Heart left ventricle (tissue), 16 donors: ENCODE data around the gene EEF1AKMT2. TPM values are rescaled to one million over a fixed set of nuclear protein-coding genes. Genes with fewer than 3 reads are reported as not detected.

ENCODE experiments used
- ATAC-seq, 4 donors: fragments of 200-7000 bp; cut with Tn5 transposase; one replicate each; pipeline ENCODE4 v1.9.1; 2020 to 2022; ENCODE audit warnings: moderate library complexity in 4 of 4, mild to moderate bottlenecking in 3 of 4, moderate number of reproducible peaks in 1 of 4
- DNase-seq, 5 donors: peaks; one replicate each; pipeline ENCODE4 v3.0.0-alpha.2; 2020
- H3K27ac ChIP-seq, 12 donors: fragments of 200-600 bp; sonication (generic) in 4 of 12; one replicate each; pipeline versions ENCODE4 v1.5.0 to v1.8.0; 2016 to 2022; ENCODE audit warnings: mild to moderate bottlenecking in 2 of 12
- H3K27me3 ChIP-seq, 9 donors: fragments of 200-600 bp; sonication (generic) in 2 of 9; one replicate each; pipeline versions ENCODE4 v1.5.1 to v1.8.0; 2016 to 2022; ENCODE audit warnings: mild to moderate bottlenecking in 3 of 9
- H3K36me3 ChIP-seq, 9 donors: fragments of 200-600 bp; sonication (generic) in 2 of 9; one replicate each; pipeline versions ENCODE4 v1.5.0 to v1.8.0; 2018 to 2022; ENCODE audit warnings: mild to moderate bottlenecking in 2 of 9
- H3K4me1 ChIP-seq, 12 donors: fragments of 200-600 bp; sonication (generic) in 4 of 12; one replicate each; pipeline versions ENCODE4 v1.5.0 to v1.8.0; 2016 to 2022; ENCODE audit warnings: mild to moderate bottlenecking in 3 of 12
- H3K4me3 ChIP-seq, 12 donors: fragments of 200-600 bp; sonication (generic) in 4 of 12; one replicate each; pipeline versions ENCODE4 v1.5.0 to v1.8.0; 2017 to 2022; ENCODE audit warnings: mild to moderate bottlenecking in 9 of 12, moderate library complexity in 4 of 12
- H3K9me3 ChIP-seq, 12 donors: fragments of 200-600 bp; sonication (generic) in 4 of 12; one replicate each; pipeline versions ENCODE4 v1.5.0 to v1.8.0; 2016 to 2022; ENCODE audit warnings: mild to moderate bottlenecking in 1 of 12
- POLR2A ChIP-seq, 2 donors: fragments of 450-650 bp; IDR thresholded peaks; one replicate each; pipeline ENCODE4 v1.6.1; 2017; ENCODE audit warnings: antibody characterized with exemption in 2 of 2, mild to moderate bottlenecking in 2 of 2, moderate library complexity in 2 of 2
- WGBS, 4 donors: extraction: QIAGEN DNeasy Blood & Tissue Kit in 2 of 4; methylation state at CpG; one replicate each; pipeline versions ENCODE4 v1.1.5 to v1.1.7; 2013 to 2018; 5-methylcytosine and 5-hydroxymethylcytosine counted together
- intact Hi-C, 10 donors: fragments of 100-400 bp; cut with DNase I; formaldehyde crosslinking; loops; one replicate each; pipeline versions ENCODE4 v1.11.1 to v1.14.2; 2022
- polyA plus RNA-seq, 2 donors: library from polyadenylated mRNA; stranded (reverse); fragments of 200-250 nt; gene quantifications; one replicate each; pipeline ENCODE4 v1.2.3, GENCODE V29; 2013
- total RNA-seq, 9 donors: library from RNA; depleted of rRNA in 2 of 9; stranded (reverse); fragments of >200 nt in 2 of 9; fragmentation: NEBNext Ultra II Directional in 3 of 9; extraction: Animal tissue kit (Norgen Biotek cat#: 25700) in 3 of 9; gene quantifications; one replicate each; pipeline versions ENCODE4 v1.1.0 to v1.2.4, GENCODE V29; 2016 to 2023
- TF ChIP-seq, protein P1 (sequence below), 12 donors: fragments of 200-600 bp; sonication (generic) in 4 of 12; IDR thresholded peaks; one replicate each; pipeline versions ENCODE4 v1.5.0 to v1.8.0; 2018 to 2022; ENCODE audit warnings: antibody characterized with exemption in 12 of 12, mild to moderate bottlenecking in 5 of 12
- donor health status: ischemic (EF 13 %, LVEDD 7.1; RV severe dilation, severe dysfunction).
- donor health status: healthy with polysubstance abuse.
- donor health status: DM: no; HTN: yes; CAD: no.
- donor health status: DM: no; HTN: no; CAD: no.
- donor health status: ischemic (EF 25% LVEDD 6.9; RV normal size, moderate dysfunction).
- donor health status: ischemic (EF 25% LVEDD 5.7; RV mildly dilated, moderate dysfunction).
- donor health status: healthy.
- donor health status: DM: yes; HTN: yes; CAD: no.
- donor health status: ischemic (EF 35%, LVEDD 5.7; RV mildly dilated, moderate dysfunction).
- donor health status: nonischemic (EF 11% LVEDD 7.7; RV severe dilation, severe dysfunction).
- donor health status: DM: yes; HTN: yes; CAD: no.
- donor health status: PGD.
- donor health status: ischemic (EF 29% LVEDD 5.4; RV normal size, mild dysfunction).
- donor health status: nonischemic (EF 23%, LVEDD 6.1; RV moderate dilation, normal function).

EEF1AKMT2 gene
- total and polyA plus RNA-seq, 11 donors, result 3.6 to 14.8 (median 10.9) TPM

DNA sequence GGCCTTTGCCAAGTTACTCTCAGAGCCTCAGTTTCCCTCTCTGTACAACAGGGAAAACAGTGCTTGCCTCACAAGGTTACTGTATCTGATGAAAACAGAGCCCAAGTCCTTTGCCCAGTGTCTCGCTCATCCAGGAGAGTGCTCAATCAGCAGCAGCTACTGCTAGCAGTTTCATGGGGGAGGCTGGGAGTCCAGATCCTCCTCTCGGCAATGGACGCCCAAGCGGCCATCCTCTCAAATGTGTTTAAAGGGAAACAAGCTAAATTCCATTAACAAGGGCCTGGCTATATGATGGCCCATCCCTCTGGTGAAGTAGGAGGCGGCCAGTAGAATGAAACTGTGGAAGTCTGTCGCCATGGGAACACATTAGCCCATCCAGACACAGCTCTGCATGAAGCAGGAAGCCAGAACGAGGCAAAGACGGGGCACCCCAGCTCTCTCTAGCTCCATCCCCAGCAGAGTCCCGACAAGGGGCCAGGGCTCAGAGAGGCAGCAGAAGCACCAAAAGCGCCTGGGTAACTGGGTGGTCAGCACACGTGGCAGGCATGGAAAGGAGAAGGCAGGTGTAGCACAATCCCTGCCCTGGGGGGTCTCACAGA is 82.7 kb downstream of the EEF1AKMT2 start:
- Histone ChIP-seq H3K27ac (peak overlapping the region in 11 of 12 donors; percentile 25 to 97 (median 89)), H3K27me3 (no peaks in the 10 kb centered on the region), H3K4me3 (no peak overlapping the region), H3K9me3 (no peaks in the 10 kb centered on the region), H3K4me1 (peaks cover 24 to 99% (median 84%) of the 10 kb centered on the region in 12 donors), H3K36me3 (peaks cover 0 to 30% (median 0%) of the 10 kb centered on the region in 9 donors)
- DNase-seq (no peak), ATAC-seq (no peak)
- intact Hi-C loops, result loop anchor here in 4 of 10 donors (5.0 to 10.0 kb wide), 2 partner anchors 33 to 64 kb away; partner anchors contain the start of gene FAM53B (in 4 of the 4)
- 67 to 77% (median 70%) methylated on average over 10 to 11 of the region's 11 CpGs for whole genome bisulfite sequencing, 4 donors
- TF ChIP-seq POLR2A (IDR thresholded peaks at IDR 0.05), result no peak
- TF ChIP-seq, protein P1, sequence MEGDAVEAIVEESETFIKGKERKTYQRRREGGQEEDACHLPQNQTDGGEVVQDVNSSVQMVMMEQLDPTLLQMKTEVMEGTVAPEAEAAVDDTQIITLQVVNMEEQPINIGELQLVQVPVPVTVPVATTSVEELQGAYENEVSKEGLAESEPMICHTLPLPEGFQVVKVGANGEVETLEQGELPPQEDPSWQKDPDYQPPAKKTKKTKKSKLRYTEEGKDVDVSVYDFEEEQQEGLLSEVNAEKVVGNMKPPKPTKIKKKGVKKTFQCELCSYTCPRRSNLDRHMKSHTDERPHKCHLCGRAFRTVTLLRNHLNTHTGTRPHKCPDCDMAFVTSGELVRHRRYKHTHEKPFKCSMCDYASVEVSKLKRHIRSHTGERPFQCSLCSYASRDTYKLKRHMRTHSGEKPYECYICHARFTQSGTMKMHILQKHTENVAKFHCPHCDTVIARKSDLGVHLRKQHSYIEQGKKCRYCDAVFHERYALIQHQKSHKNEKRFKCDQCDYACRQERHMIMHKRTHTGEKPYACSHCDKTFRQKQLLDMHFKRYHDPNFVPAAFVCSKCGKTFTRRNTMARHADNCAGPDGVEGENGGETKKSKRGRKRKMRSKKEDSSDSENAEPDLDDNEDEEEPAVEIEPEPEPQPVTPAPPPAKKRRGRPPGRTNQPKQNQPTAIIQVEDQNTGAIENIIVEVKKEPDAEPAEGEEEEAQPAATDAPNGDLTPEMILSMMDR (IDR thresholded peaks at IDR 0.05), result no peak

DNA sequence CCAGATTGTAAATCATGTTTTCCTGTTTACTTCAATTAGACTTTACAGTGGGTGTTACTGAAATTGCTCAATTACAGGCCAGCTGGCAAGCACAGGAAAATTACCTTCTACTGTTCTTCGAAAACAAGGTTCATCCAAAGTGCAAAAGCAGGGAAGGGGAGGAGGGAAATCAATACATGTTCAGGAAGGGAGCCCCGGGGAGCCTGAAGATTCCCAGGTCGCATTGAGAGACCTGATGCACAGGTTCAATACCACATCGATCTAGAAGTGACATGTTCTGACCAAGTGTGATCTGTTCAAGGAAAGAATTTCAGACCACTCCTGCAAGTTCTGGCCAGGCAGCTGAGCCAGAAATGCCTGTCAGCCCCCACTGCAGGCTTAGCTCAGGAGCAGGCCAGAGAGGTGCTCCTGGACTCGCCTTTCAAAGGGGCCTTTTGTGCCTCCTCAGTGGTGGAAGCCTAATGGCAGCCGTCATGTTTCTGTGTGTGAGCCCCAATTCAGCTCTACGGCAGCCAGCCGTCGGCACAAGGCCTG is 83.4 kb downstream of the EEF1AKMT2 start:
- ATAC-seq (no peak), DNase-seq (no peak)
- Histone ChIP-seq H3K27ac (peak overlapping the region in 11 of 12 donors; percentile 3 to 97 (median 89)), H3K4me1 (peaks cover 27 to 99% (median 86%) of the 10 kb centered on the region in 12 donors), H3K4me3 (no peak overlapping the region), H3K27me3 (no peaks in the 10 kb centered on the region), H3K36me3 (peaks cover 0 to 30% (median 0%) of the 10 kb centered on the region in 9 donors), H3K9me3 (no peaks in the 10 kb centered on the region)
- 39 to 46% (median 44%) methylated on average over 9 of the region's 9 CpGs for WGBS, 4 donors
- TF ChIP-seq, protein P1 (IDR thresholded peaks at IDR 0.05), result no peak
- TF ChIP-seq POLR2A (IDR thresholded peaks at IDR 0.05), result no peak
- intact Hi-C loops, result loop anchor here in 4 of 10 donors (5.0 to 10.0 kb wide), 2 partner anchors 34 to 64 kb away; partner anchors contain the start of gene FAM53B (in 4 of the 4)

Other genes with a start within 250 kb of the EEF1AKMT2 start
- 10 to 100 TPM; 30.2 to 57.7 (median 36.3) TPM for gene FAM53B, start 47.5 kb downstream of the EEF1AKMT2 start, total RNA-seq
- gene FAM53B, start 47.5 kb downstream of the EEF1AKMT2 start, polyA plus RNA-seq, result 10 to 100 TPM; 23.7 to 25.6 TPM
- 10 to 100 TPM in 8 of 9 donors, 1 to 10 TPM in 1; 9.9 to 16.1 (median 13.7) TPM for gene ABRAXAS2, start 9.9 kb upstream of the EEF1AKMT2 start, total RNA-seq
- 10 to 100 TPM in 1 of 2 donors, 1 to 10 TPM in 1; 4.5 to 12.1 TPM for gene ABRAXAS2, start 9.9 kb upstream of the EEF1AKMT2 start, polyA plus RNA-seq
- 10 to 100 TPM; 20.5 to 31.3 (median 25.7) TPM for gene ZRANB1, start 150.2 kb upstream of the EEF1AKMT2 start, total RNA-seq
- 10 to 100 TPM; 11.4 to 24.7 TPM for gene ZRANB1, start 150.2 kb upstream of the EEF1AKMT2 start, polyA plus RNA-seq